Measurements from ENCODE around the gene TNFRSF1A.

Gene TNFRSF1A

DNA sequence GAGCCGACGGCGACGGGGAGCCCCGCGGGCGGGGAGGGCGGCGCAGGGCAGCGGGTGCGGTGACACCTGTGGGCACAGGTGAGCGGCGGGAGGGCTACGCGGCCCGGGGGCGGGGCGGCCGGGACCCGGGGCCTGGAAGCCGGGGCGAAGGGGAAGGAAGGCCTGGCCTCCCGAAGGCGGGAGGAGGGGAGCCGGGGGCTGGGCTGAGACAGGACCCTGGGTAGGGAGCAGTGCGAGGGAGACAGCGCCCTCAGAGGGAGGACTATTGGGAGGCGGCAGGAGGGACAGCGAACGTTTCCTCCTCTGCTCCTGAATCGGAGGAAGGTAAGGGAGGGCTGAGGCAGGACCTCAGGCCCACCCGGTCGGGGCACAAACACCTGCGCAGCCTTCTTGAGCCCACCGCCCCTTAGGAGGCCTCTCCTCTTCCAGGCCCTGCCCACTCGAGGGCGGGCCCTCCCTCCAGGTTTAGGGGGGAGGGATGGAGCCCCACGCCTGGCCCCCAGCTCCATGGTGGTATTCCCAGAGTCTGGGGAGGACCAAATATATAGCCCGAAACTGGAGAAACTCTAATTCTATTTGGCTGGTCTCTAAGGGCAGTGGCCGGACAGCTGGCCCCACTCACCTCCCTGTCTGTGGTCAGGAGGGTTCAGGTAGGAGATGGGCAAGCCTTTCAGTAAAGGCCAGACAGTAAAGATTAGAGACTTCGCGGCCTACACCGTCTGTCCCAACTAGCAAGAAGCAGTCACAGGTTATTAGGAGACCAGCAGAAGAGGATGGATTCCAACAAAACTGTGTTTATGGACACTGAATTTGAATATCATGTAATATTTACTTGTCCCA, 30.9 kb downstream of the TNFRSF1A start:
- no peak overlapping the region for H3K27ac ChIP-seq

DNA sequence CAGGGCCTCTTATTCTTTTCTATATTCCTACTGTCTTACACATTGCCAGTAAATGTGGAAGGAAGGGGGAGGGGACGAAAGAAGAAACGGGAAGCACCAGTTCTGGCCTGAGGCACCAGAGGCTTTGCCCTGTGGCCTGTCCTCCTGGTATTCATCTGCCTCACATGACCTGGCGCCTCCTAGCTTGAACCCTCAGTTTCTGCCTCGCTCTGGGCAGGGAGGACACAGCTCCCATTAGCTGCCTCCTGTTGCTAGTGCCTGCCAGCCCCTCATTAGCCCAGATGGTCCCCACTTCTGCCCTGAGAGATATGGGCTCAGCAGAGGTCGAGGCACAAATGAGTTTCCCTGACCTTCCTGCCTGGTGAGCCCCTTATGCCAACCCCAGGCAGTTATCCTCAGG, 34.3 kb downstream of the TNFRSF1A start:
- DNase-seq (ENCODE audit: low spot score), result peak; percentile 60
- no peak overlapping the region for H3K4me3 ChIP-seq
- H3K27ac ChIP-seq, result no peak overlapping the region
- TF ChIP-seq, protein P1, sequence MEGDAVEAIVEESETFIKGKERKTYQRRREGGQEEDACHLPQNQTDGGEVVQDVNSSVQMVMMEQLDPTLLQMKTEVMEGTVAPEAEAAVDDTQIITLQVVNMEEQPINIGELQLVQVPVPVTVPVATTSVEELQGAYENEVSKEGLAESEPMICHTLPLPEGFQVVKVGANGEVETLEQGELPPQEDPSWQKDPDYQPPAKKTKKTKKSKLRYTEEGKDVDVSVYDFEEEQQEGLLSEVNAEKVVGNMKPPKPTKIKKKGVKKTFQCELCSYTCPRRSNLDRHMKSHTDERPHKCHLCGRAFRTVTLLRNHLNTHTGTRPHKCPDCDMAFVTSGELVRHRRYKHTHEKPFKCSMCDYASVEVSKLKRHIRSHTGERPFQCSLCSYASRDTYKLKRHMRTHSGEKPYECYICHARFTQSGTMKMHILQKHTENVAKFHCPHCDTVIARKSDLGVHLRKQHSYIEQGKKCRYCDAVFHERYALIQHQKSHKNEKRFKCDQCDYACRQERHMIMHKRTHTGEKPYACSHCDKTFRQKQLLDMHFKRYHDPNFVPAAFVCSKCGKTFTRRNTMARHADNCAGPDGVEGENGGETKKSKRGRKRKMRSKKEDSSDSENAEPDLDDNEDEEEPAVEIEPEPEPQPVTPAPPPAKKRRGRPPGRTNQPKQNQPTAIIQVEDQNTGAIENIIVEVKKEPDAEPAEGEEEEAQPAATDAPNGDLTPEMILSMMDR (IDR thresholded peaks at IDR 0.05), result no peak

More for the DNA sequence above, 30.9 kb downstream of the TNFRSF1A start:
- peak overlapping the region; percentile 67 for H3K4me3 ChIP-seq
- TF ChIP-seq, protein P1 (IDR thresholded peaks at IDR 0.05), result no peak
- DNase-seq (ENCODE audit: low spot score), result no peak

DNA sequence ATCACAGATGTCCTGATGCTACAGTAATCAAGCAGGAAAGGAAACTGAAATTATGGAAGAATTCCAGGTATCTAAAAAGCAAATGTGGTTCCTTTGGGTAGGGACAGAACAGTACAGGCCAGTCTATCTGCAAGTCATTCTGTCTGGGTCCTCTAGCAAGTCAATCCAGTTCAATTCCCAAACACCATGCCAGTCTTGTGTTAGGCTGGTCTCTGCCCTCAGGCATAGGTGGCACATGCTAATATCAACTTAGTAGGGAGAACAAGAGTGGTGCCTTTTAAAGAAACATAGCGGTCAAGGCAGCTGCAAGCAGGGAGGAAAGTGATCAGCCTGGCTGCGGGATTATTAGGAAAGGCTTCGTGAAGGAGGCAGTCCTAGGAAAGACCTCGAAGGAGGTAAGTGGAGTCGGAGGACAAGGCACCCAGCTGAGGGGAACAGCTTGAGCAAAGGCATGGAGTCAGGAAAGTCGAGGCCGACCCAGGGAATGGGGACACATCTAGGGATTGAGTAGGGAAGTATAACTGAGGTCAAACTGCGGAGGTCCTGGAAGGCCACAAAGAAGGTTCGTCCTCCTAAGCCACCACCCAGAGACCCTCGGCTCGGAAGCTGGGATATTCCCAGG, 35.2 kb downstream of the TNFRSF1A start:
- TF ChIP-seq, protein P1 (IDR thresholded peaks at IDR 0.05), result no peak
- DNase-seq (ENCODE audit: low spot score), result no peak
- Histone ChIP-seq H3K4me3 (no peak overlapping the region), H3K27ac (no peak overlapping the region)

DNA sequence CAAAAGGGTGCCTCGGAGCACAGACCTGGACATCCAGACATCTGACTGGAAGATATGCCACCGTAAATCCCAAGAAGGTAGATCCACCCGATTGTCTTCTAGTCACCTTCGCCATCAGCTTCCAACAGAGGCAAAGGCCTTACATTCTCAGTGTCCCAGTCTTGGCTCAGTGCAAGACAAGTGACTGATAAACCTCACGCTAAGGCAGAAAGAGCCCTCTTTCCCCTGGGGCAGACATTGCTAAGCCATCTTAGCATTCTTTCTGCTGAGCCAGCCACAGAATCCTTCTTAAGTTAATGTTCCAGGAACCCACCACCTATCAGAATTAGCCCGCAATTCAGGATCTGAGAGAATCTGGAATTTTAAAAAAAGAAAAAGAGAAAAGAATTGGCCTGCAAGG, 35.7 kb downstream of the TNFRSF1A start:
- DNase-seq (ENCODE audit: low spot score), result no peak
- Histone ChIP-seq H3K4me3 (no peak overlapping the region), H3K27ac (no peak overlapping the region)
- TF ChIP-seq, protein P1 (IDR thresholded peaks at IDR 0.05), result no peak

DNA sequence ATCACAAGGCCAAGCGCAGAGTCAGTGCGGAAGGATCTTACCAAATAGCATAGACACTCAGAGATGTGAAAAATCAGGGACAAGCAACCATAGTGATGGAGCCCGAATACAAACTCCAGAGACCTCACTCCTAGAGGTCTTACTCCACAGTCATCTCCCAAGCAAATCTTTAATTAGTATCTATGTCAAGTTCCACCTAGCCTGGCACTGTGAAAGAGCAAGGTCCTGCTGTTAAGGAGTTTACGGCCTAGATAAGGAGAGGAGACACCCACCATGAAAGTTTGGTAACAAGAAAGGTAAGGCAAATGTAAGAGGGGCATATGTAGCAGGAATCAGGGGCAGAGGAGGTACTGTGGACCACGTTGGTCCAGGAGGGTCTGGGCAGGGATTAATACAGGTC, 38.8 kb downstream of the TNFRSF1A start:
- Histone ChIP-seq H3K4me3 (no peak overlapping the region), H3K27ac (no peak overlapping the region)
- DNase-seq (ENCODE audit: low spot score), result no peak
- TF ChIP-seq, protein P1 (IDR thresholded peaks at IDR 0.05), result no peak

GRCh38 chr12:6302621-6303020, 39.3 kb downstream of the TNFRSF1A start:
- no peak for DNase-seq (ENCODE audit: low spot score)

More at GRCh38 chr12:6302621-6303020, 39.3 kb downstream of the TNFRSF1A start:
- TF ChIP-seq, protein P1 (IDR thresholded peaks at IDR 0.05), result no peak
- Histone ChIP-seq H3K4me3 (no peak overlapping the region), H3K27ac (no peak overlapping the region)
